GM18502 (cell line): ENCODE data around the gene MPZL1.

Experiments
- ATAC-seq: cut with Tn5 transposase; IDR thresholded peaks from one replicate; pipeline ENCODE4 v1.9.1; 2021; ENCODE audit warnings: mild to moderate bottlenecking; ENCODE audit not compliant: unreplicated experiment, poor library complexity

MPZL1 gene

DNA sequence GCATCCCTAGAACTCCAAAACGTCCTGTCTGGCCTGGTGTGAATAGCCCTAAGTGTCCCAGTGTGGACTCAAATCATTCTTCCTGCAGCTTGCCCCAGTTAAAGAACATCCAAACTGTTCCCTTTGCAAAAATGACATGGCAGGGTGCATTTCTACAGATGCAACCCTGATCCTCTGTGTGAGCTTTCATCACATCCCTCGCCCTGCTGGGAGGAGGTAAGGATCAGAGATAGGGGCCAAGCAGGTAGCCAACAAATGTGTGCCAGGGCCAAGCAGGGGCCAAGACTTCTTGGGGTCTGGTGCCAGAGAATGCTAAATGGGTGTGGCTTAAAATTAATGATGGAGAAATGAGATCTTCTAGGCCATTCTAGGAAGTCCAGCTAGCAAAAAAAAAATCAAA, 27.1 kb upstream of the MPZL1 start:
- ATAC-seq, result no peak

DNA sequence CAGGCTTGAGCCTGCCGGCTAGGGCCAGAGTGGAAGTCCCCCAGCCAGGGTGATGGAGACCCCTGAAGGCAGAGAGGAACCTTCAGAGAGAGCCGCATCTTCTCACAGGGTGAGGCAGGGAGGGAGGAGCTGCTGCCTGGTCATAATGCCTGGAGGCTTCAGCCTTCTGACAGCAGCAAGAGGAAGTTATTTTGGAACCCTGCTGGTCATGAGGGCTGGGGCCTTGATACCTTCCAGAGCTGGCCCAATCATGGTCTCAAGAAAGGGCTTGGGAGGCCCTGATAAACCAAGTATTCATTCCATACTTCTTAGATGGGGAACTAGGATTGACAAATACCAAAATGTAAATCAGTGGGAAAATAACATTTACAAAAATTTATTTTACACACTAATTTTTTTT, 26.6 kb upstream of the MPZL1 start:
- ATAC-seq, result no peak

DNA sequence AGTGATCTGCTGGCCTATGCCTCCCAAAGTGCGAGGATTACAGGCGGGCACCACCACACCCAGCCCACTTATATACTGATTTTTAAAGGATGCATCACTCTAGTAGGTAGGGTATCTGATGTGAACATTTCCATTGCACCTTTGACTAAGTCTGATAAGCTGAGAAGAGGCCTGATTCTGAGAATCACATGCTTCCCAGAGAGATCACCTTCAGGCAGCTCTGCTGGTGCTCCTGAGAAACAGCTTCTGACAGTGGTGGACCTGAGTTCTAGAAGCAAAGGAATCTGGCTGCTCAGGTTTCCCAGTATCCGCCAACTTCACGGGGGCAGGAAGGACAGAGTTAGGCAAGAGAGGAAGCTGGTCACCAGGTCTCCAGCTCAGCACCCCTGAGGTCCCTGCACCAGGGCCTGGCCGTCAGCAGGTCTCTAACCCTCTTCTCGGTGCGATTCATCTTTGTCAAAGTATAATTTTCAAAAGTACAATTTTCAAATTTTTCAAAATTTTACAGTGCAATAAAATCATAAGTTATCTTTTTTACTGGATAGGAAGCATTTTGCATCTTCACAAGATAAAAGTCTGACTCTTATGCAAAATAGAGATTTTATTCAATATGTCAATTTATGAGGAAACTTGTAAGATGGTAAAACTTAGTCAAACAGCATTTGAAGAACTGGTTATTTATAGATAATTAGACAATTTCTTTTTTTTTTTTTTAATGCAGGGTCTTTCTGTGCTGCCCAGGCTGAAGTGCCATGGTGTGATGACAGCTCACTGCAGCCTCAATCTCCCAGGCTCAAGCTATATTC, 25.8 kb upstream of the MPZL1 start:
- ATAC-seq, result no peak

DNA sequence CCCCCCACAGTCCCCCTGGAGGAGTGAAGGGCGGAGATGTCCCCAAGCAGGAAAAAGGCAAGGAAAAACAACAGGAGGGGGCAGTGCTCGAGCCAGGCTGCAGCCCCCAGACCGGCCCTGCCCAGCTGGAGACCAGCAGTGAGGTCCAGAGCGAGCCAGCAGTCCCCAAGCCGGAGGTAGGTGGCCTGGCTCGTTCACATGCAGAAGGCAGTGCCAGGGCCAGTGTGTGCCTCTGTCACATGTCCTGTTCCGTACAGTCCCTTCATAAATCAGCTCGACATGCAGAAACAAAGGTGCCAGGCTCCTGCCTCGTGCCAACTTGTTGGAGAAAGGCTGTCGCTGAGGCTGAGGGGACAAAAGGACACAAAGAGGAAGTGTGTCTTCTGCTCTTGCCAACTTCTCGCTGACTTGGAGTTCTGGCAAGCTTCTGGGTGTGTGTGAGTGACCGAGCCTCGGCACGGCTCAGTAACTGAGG, 24.1 kb upstream of the MPZL1 start:
- ATAC-seq, result no peak

DNA sequence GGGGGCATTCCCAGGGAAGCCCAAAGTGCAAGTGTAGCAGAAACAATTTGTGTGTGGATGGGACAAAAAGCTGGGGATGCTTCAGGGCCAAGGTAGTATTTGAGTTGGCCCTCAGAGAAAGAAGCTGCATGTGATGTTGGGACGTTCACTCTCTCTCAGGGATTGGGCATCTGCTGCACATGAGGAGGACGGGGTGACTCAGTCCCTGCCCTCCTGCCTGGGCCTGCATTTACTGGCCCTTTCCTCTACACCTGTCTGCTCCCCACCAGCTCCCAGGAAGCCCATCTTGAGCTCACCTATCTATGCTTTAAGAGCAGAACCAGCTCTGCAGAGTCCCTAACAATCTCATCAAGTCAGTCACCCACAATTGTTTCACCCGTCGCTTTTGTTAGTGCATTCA, 23.5 kb upstream of the MPZL1 start:
- ATAC-seq, result no peak

DNA sequence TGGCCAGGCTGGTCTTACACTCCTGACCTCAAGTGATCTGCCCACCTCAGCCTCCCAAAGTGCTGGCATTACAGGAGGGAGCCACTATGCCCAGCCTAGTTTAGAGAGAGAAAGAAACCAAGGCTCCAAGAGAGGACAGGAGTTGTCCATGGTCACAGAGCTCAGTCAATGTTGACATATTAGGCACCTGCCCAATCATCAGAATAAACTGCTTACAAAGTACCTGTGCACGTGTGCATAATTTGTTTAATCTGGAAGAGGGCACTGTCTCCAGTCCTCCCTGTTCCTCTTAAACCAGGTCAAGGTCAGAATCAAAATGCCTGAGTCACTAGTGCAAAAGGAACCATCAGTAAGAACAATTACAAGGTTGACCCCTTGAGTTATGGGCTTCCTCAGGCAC, 20.3 kb upstream of the MPZL1 start:
- ATAC-seq, result no peak

DNA sequence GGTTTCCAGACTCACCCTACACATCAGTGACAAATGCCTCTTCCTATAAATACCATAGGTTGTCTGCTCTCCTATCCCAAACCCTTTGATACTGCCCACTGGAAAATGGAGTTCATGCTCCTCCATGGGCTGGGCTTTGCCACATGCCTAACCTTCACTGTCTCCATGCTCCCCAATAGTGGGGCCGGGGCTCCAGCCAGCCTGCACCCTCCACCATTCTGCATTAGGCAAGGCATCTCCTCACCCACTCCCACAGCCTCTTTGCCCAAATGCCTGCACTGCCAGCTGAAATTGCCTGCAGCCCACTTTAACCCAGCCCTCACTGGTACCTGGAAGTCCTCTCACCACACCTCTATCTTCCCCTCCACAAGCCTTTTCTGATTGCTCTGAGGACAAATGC, 18.2 kb upstream of the MPZL1 start:
- ATAC-seq, result no peak

DNA sequence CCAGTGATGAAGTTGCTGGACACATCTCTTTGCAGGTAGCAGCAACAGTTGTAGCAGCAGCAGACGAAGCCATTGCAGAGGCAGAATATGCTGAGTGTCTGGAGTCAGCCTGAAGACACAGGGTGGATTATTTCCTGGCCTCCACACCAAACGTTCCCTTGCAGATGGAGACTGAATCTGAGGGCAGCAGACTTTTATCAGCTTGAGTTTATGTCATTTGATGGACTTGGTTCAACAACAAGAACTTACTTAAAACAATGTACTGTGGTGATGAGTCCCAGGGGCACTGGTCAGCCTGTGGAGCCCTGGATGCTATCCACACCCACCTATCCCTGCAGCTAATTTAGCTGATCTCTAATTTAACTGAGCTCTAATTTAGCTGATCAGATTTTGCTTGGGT, 17.1 kb upstream of the MPZL1 start:
- no peak for ATAC-seq

DNA sequence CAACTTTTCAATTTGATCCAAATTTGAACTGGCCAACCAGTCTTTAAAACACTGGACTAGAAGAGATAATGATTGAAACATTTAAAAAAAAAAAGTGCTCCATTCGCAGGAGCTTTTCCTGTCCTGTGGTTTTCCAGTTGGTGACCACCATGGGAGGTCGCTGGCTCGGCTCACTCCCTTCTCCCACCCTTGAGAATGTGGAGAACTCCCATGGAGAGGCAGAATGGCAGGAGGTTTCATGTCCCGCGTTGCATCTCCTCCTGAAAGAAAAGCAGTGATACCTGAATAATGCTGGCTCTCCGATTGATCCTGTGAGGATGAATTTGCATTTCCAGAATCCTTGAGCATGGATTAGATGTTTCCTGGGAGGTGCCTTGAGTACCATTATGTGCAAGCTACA, 16.5 kb upstream of the MPZL1 start:
- ATAC-seq, result no peak

DNA sequence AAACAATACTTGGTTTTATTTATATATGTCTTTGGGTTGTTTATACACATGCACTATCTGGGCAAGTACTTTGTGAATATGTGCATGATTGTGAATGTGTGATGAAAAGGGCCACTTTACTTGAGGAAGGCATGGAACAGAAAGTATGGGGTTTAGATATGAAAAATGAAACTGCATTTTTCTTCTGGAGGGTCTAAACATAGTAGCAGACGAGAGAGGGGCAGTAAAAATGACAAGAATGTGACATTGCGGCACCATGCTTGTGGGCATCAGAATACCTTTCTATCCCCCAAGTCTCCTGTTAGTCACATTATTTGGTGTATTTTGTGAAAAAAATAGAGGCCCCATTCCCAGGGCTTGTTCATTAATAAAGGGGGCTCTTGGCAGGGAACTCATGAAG, 15.4 kb upstream of the MPZL1 start:
- no peak for ATAC-seq

DNA sequence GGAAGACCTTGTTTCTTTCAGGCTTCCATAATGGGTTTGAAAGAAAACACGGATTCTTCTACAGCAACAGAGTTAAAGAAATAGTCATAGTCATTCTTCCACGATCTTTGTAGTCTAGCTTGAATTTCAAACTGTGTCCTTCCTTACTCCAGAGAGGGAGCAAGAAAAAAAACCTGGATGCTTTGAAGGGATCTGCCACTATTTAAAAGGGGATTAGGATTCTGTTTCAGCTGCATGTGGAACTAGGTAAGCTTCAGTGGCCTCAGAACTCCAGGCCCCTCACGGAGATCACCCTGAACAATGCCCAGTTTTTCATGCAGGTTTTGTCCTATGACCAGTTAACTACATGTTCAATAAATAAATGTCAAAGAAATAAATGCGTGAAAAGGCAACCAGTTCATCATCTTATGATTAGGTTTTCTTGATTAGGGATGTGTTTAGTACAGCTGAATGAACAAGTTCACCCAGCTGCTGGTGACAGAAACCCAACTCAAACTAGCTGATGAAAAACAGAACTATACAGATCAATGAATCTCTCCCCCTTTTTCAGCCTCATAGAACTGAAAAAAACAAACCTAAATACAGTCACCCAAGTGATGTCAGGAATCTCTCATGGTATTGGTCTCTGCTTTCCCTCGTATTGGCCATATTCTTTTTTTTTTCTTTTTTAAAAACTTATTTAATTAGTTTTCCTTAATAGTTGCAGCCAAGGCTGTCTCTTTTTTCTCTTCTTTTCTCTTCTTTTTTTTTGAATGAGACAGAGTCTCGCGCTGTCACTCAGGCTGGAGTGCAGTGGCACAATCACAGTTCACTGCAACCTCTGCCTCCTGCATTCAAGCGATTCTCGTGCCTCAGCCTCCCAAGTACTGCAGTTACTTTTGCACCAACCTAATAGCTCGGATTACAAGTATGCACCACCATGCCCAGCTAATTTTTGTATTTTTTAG, 14.6 kb upstream of the MPZL1 start:
- peak; percentile 49 for ATAC-seq

DNA sequence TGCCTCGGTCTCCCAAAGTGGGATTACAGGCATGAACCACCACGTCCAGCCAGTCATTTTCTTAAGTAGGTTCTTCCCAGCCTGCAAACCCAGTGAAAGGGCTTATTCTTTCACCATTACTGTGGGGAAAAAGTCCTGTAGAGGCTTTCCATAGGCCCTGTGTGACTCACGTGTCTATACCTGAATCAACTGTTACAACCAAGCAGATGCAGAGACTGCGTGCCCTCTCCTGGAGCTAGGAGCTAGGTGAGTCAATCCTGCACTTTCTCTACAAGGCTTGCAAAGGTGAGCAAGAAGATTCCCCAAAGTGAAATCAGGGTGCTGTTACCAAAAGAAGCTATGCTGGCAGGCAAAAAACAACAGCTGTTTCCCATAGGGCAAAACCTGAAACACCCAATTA, 13.8 kb upstream of the MPZL1 start:
- no peak for ATAC-seq

DNA sequence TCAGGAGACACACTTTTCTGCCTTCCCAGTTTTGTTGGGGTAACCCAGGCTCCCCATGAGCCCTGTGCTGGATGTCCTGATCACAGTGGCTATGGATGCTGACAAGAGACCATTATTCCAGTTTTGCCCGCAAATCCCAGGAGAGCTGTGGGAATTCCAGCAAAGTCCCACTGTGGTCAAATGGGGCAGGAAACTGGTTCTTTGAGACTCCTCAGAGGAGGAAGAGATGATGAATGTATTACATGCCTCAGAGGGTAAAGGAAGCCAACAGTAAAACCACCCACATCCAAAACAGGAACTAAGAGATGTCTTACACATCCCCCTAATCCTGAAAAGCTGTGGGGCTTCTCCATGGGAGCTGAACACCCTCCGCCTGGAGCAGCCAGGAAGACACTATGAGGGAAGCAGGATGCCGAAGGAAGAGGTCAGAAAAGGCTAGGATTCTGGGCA, 12.8 kb upstream of the MPZL1 start:
- ATAC-seq, result peak; percentile 55

DNA sequence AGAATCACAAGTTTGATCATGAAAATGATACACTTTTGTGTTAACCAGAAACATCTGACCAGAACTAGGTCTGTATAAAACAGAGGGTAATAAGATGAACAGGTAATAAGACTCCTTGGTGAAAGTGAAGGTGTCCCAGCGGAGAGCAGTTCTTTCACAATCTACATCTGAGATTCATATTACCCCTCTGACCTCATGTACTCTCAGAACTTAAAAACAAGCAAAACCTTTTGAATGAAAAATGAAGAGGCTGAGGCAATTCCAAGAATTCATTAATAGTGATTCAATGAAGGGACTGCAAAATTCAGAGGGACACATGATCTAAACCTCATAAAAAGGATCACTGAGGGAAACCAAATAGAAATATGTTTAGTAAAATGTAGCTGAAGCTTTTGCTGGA, 10.9 kb upstream of the MPZL1 start:
- ATAC-seq, result no peak

DNA sequence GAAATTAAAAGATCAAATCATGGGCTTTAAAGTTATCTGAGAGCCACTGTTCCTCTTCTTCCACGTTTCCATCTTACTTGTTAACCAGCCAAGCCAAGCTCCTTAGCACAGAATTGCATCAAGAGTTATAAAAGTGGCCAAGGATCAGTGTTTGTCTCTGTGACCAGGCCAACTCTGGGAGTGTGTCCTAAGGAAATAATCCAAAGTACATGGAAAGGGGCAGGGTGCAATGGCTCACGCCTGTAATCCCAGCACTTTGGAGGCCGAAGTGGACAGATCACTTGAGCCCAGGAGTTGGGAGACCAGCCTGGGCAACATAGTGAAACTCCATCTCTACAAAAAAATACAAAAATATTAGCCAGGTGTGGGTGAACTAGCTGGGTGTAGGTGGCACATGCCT, 10.0 kb upstream of the MPZL1 start:
- no peak for ATAC-seq

DNA sequence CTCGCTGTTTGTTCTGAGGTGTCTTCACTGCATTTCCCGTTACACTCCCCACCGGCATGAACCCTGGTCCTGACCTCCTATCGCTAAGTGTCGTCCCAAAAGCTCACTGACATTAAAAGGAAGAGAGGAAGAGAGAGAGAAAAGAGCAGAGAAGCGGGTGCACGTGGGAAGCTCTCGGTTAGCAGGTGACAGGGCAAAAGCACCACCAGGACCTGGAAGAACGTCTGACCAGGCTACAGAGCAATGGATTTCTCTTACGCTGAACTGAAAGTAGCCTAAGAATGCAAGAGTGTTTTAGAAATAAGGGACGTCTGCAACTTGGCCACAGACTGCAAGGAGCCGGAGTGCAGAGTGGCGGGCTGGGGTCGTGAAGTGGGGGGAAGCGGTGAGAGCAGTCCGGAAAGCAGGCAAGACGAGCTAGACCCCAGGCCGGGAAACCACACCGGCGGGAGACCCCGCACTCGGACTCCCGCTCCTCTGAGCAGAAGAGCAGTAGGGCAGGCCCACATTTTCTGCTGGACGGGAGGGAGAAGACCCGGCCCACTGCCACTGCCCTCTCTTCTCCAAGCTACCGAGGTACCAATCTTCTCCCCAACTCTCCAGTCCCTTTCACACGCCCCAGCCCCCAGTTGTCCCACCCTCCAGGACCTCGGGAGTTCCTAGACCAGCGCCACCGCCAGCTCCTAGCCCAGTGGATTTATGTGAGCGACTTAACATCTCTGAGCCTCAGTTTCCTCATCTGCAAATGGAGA, 8.3 kb upstream of the MPZL1 start:
- no peak for ATAC-seq

DNA sequence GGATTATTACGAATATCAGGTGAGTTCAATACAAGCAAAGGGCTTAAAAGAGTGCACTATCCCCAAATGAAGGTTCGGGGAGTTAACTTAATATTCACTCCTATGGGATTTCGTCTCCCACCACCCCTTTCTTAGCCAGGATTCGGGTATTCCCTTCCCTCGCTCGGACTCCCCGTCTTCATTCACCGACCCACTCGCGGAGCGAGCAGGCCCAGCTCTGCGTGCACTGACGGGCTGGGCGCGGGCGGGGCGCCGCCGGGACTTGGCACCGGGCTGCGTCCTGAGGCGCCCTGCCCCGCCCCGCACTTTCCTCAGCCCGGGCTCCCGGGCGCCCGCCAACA, 7.7 kb upstream of the MPZL1 start:
- no peak for ATAC-seq

DNA sequence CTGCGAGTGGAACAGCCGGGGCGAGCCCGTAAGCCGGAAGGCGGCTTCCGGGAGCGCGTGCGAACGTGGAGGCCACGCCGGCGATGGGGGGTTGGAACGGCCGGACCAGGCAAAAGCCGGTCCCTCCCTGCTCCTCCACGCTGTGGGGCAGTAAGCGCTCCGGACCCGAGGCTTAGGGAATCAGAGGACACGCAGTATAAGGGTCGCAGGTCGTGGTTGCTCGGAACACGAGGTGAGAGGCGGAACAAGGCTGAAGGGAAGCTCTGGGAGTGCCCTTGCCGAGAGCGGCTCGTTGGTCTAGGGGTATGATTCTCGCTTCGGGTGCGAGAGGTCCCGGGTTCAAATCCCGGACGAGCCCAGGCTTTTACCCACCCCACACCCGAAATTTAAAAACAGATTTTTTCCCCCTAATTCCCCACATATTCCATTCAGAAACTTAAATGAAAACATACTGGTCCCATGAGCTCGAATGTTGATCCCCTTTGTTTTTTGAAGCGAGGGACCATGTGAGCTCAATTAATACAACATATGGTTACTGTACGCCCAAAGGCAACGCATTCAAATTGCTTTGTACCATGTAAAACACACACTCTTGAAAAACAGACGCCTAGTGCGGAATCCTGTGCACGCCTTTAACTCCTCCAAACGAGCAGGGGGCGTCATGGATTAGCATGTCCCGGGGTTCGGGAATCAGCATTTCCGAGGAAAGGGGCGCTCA, 7.2 kb upstream of the MPZL1 start:
- ATAC-seq, result peak; percentile 60

DNA sequence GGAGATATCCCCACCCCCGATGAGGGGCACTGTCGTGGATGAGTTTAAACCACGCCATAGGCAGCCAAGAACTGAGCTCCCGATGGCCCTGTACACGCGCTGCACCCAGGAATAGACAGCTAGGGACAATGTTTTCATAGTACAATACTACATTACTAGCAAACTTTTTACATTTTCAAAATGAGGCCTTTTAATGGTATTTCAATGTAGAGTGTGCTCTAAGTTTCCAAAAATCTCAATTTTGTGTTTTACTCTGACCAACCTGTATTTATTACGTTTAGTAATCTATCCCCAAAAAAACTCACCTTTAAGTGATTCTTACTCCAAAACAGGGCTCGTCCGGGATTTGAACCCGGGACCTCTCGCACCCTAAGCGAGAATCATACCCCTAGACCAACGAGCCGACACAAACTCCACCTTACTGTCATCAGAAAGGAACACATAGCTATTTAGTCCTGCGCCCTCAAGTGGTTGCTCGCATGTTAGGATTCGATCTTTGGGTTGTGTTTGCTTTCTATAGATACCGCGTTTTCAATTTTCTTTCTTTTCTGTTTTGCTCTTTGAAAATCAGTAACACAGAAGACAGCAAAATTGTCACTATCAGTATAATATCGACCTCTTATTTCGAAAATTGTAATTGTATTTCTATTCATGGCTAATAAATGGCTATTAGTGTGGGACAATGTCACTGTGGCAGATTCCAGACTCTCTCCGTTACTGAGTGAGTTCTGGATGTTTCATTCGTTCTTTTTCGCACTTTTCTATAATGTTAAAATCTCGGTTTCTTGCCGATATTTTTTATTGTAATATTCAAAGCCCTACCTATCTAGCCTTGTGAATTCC, 6.4 kb upstream of the MPZL1 start:
- ATAC-seq, result peak; percentile 39

DNA sequence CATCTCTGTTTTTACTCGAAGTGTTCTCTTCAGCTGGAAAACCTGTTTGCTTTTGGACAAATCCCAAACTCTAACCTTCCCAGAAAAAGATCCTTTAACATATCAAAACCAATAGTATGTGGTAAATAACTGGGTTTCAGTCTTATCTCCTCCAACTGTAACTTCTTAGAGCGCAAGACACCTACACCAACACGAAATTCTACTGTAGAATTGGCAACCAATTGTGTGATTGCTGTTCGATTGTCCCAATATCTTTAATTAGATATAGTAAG, 5.8 kb upstream of the MPZL1 start:
- no peak for ATAC-seq
